DOHH2 (cell line): ENCODE measurements around the gene ESAM.

Source experiments
- H3F3A ChIP-seq: fragments of 200-600 bp; sonication (generic), shearing (Covaris generic); 2 replicates; pipeline ENCODE4 v1.6.0; 2016; ENCODE audit warnings: antibody characterized with exemption, mild to moderate bottlenecking; ENCODE audit not compliant: control insufficient read depth, insufficient read depth
- H3K27ac ChIP-seq: fragments of 200-600 bp; sonication (generic); 2 replicates; pipeline ENCODE4 v1.5.1; 2014; ENCODE audit warnings: low read depth, mild to moderate bottlenecking, low read length, moderate library complexity
- H3K27me3 ChIP-seq: fragments of 200-600 bp; sonication (generic); 2 replicates; pipeline ENCODE4 v1.6.1; 2014; ENCODE audit warnings: mild to moderate bottlenecking, low read length, mixed read lengths; ENCODE audit not compliant: control insufficient read depth
- H3K36me3 ChIP-seq: fragments of 200-600 bp; sonication (generic); 2 replicates; pipeline ENCODE4 v1.6.1; 2014; ENCODE audit warnings: mild to moderate bottlenecking, low read length, moderate library complexity, mixed read lengths; ENCODE audit not compliant: control insufficient read depth
- H3K4me1 ChIP-seq: fragments of 200-600 bp; sonication (generic); 2 replicates; pipeline ENCODE4 v1.6.1; 2014; ENCODE audit warnings: mild to moderate bottlenecking, low read length, mixed read lengths; ENCODE audit not compliant: control insufficient read depth
- H3K4me2 ChIP-seq: fragments of 200-600 bp; sonication (generic); 2 replicates; pipeline ENCODE4 v1.6.0; 2014; ENCODE audit warnings: mild to moderate bottlenecking, low read length, moderate library complexity
- H3K4me3 ChIP-seq: fragments of 200-600 bp; sonication (generic); 2 replicates; pipeline ENCODE4 v1.5.1; 2014; ENCODE audit warnings: mild to moderate bottlenecking, low read length, mixed read lengths
- H3K79me2 ChIP-seq: fragments of 200-600 bp; sonication (generic); 2 replicates; pipeline ENCODE4 v1.6.1; 2014; ENCODE audit warnings: mild to moderate bottlenecking, low read length, mixed read lengths; ENCODE audit not compliant: control insufficient read depth
- H3K9me2 ChIP-seq: fragments of 200-600 bp; sonication (generic); replicated peaks from 2 replicates; pipeline ENCODE4 v1.6.1; 2014; ENCODE audit warnings: mild to moderate bottlenecking, low read length, mixed read lengths; ENCODE audit not compliant: control insufficient read depth
- H3K9me3 ChIP-seq: fragments of 200-600 bp; sonication (generic); 2 replicates; pipeline ENCODE4 v1.6.1; 2014; ENCODE audit warnings: antibody characterized with exemption, low read length, mixed read lengths; ENCODE audit not compliant: control insufficient read depth, insufficient read depth
- H4K20me1 ChIP-seq: fragments of 200-600 bp; sonication (generic); 2 replicates; pipeline ENCODE4 v1.6.0; 2014; ENCODE audit warnings: low read depth, mild to moderate bottlenecking, antibody characterized with exemption, low read length, moderate library complexity; ENCODE audit not compliant: control insufficient read depth, insufficient read depth
- EZH2phosphoT487 ChIP-seq: fragments of 200-600 bp; sonication (generic); IDR thresholded peaks from 2 replicates; pipeline ENCODE4 v1.6.1; 2017; ENCODE audit warnings: borderline replicate concordance, mild to moderate bottlenecking, antibody characterized with exemption, low read length, moderate library complexity, mixed read lengths
- TF ChIP-seq, protein P1 (sequence below): fragments of 200-600 bp; sonication (generic); IDR thresholded peaks from one replicate; pipeline ENCODE4 v1.5.1; 2014; ENCODE audit warnings: antibody characterized with exemption, mild to moderate bottlenecking, low read depth, low read length; ENCODE audit not compliant: poor library complexity, severe bottlenecking

The ESAM gene, protein sequence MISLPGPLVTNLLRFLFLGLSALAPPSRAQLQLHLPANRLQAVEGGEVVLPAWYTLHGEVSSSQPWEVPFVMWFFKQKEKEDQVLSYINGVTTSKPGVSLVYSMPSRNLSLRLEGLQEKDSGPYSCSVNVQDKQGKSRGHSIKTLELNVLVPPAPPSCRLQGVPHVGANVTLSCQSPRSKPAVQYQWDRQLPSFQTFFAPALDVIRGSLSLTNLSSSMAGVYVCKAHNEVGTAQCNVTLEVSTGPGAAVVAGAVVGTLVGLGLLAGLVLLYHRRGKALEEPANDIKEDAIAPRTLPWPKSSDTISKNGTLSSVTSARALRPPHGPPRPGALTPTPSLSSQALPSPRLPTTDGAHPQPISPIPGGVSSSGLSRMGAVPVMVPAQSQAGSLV

GRCh38 chr11:124762105-124762623 lies at the start of gene ESAM:
Gene ESAM, minus strand, starts transcription at chr11:124762290. Its CDS starts 136 bp downstream, at chr11:124762154.
- peaks cover 49% of the 10 kb centered on the region for H3K4me1 ChIP-seq
- peak within 1 kb of the TSS; percentile 77 for H3K4me3 ChIP-seq
- H3K27me3 ChIP-seq: peaks cover 42% of the 10 kb centered on the region
- peak within 1 kb of the TSS; percentile 83 for H3K4me2 ChIP-seq
- no peak within 1 kb of the TSS for H3K27ac ChIP-seq
- no peaks in the 10 kb centered on the region for H4K20me1 ChIP-seq
- no peaks in the 10 kb centered on the region for H3F3A ChIP-seq
- no peaks in the 10 kb centered on the region for H3K9me2 ChIP-seq
- no peaks in the 10 kb centered on the region for H3K9me3 ChIP-seq
- no peaks in the 10 kb centered on the region for H3K79me2 ChIP-seq
- TF ChIP-seq, protein P1, sequence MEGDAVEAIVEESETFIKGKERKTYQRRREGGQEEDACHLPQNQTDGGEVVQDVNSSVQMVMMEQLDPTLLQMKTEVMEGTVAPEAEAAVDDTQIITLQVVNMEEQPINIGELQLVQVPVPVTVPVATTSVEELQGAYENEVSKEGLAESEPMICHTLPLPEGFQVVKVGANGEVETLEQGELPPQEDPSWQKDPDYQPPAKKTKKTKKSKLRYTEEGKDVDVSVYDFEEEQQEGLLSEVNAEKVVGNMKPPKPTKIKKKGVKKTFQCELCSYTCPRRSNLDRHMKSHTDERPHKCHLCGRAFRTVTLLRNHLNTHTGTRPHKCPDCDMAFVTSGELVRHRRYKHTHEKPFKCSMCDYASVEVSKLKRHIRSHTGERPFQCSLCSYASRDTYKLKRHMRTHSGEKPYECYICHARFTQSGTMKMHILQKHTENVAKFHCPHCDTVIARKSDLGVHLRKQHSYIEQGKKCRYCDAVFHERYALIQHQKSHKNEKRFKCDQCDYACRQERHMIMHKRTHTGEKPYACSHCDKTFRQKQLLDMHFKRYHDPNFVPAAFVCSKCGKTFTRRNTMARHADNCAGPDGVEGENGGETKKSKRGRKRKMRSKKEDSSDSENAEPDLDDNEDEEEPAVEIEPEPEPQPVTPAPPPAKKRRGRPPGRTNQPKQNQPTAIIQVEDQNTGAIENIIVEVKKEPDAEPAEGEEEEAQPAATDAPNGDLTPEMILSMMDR: no peak
- TF ChIP-seq EZH2phosphoT487: no peak
- H3K36me3 ChIP-seq: peaks cover 5% of the 10 kb centered on the region

DNA sequence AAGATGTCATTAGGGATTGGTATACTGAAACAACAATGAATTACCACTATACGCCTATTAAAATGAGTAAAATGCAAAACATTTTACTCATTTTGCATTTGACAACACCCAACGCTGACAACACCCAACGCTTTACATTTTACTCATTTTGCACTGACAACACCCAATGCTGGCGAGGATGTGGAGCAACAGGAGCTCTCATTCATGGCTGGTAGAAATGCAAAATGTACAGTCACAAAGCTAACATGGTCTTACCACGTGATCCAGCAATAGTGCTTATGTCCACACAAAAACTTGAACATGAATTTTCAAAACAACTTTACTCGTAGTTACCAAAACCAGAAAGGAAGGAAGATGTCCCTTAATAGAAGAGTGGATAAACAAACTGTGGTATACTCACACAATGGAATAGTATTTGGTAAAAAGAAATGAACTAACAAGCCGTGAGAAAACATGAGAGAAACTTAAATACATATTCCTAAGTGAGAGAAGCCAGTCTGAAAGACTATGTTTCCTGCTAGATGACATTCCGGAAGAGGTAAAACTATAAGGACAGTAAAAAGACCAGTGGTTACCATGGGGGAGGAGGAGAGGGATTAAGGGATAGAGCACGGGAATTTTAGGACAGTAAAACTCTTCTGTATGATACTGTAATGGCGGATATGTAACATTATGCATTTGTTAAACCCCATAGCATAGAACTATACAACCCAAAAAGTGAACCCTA lies 49.5 kb upstream of the ESAM start:
- TF ChIP-seq, protein P1: no peak
- no peak for TF ChIP-seq EZH2phosphoT487
- Histone ChIP-seq H3K9me3 (no peaks in the 10 kb centered on the region), H3K79me2 (no peaks in the 10 kb centered on the region), H3K9me2 (no peaks in the 10 kb centered on the region), H3K4me3 (no peak overlapping the region), H3F3A (no peaks in the 10 kb centered on the region), H3K36me3 (no peaks in the 10 kb centered on the region), H3K27ac (no peak overlapping the region), H4K20me1 (no peaks in the 10 kb centered on the region), H3K27me3 (peaks cover 21% of the 10 kb centered on the region), H3K4me1 (no peaks in the 10 kb centered on the region), H3K4me2 (no peak overlapping the region)

GRCh38 chr11:124807660-124808270 lies 45.7 kb upstream of the ESAM start:
- H3K4me1 ChIP-seq: no peaks in the 10 kb centered on the region
- no peaks in the 10 kb centered on the region for H3K79me2 ChIP-seq
- no peaks in the 10 kb centered on the region for H3K9me3 ChIP-seq
- TF ChIP-seq, protein P1: no peak
- no peak for TF ChIP-seq EZH2phosphoT487
- peaks cover 15% of the 10 kb centered on the region for H3K27me3 ChIP-seq
- H3F3A ChIP-seq: no peaks in the 10 kb centered on the region
- no peaks in the 10 kb centered on the region for H3K9me2 ChIP-seq
- no peak overlapping the region for H3K4me2 ChIP-seq
- H3K36me3 ChIP-seq: no peaks in the 10 kb centered on the region
- H3K27ac ChIP-seq: no peak overlapping the region
- H4K20me1 ChIP-seq: no peaks in the 10 kb centered on the region
- H3K4me3 ChIP-seq: no peak overlapping the region
